ENCODE measurements around the gene SLC29A3. TPM values are rescaled to one million over a fixed set of nuclear protein-coding genes. Genes with fewer than 3 reads are reported as not detected.

The SLC29A3 gene
- polyA plus RNA-seq, 1 of the 3 experiments (the other 2 are of a cell fraction) = 3.8 TPM

GRCh38 chr10:71360735-71361134 lies 41.7 kb downstream of the SLC29A3 start (continued):
- TF ChIP-seq, protein P1, sequence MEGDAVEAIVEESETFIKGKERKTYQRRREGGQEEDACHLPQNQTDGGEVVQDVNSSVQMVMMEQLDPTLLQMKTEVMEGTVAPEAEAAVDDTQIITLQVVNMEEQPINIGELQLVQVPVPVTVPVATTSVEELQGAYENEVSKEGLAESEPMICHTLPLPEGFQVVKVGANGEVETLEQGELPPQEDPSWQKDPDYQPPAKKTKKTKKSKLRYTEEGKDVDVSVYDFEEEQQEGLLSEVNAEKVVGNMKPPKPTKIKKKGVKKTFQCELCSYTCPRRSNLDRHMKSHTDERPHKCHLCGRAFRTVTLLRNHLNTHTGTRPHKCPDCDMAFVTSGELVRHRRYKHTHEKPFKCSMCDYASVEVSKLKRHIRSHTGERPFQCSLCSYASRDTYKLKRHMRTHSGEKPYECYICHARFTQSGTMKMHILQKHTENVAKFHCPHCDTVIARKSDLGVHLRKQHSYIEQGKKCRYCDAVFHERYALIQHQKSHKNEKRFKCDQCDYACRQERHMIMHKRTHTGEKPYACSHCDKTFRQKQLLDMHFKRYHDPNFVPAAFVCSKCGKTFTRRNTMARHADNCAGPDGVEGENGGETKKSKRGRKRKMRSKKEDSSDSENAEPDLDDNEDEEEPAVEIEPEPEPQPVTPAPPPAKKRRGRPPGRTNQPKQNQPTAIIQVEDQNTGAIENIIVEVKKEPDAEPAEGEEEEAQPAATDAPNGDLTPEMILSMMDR (IDR thresholded peaks at IDR 0.05) = no peak
- TF ChIP-seq RXRA (IDR thresholded peaks at IDR 0.05; ENCODE audit: borderline replicate concordance, low read depth) (no peak), GATA2 (CRISPR knock-in tag; IDR thresholded peaks at IDR 0.05) (no peak), FOXJ3 (CRISPR knock-in tag; IDR thresholded peaks at IDR 0.05) (no peak), ELF1 (IDR thresholded peaks at IDR 0.05) (no peak)

GRCh38 chr10:71361581-71361980 lies 42.5 kb downstream of the SLC29A3 start:
- 94% methylated on average over 6 of the region's 7 CpGs for WGBS (ENCODE audit: low lambda C conversion rate)
- TF ChIP-seq FOSL2 (IDR thresholded peaks at IDR 0.05; ENCODE audit: borderline replicate concordance, low read depth) = no peak
- TF ChIP-seq RCOR1 (IDR thresholded peaks at IDR 0.05; ENCODE audit: low read length) = no peak
- no peak for TF ChIP-seq SMC3 (IDR thresholded peaks at IDR 0.05; ENCODE audit: low read depth, low read length)
- no peak for TF ChIP-seq TCF12 (IDR thresholded peaks at IDR 0.05)
- TF ChIP-seq PBX3 (IDR thresholded peaks at IDR 0.05) = no peak
- no peak for TF ChIP-seq JUND (IDR thresholded peaks at IDR 0.05)
- TF ChIP-seq GATA2 (CRISPR knock-in tag; IDR thresholded peaks at IDR 0.05) = no peak
- TF ChIP-seq ELF1 (IDR thresholded peaks at IDR 0.05) = no peak
- TF ChIP-seq, protein P2, sequence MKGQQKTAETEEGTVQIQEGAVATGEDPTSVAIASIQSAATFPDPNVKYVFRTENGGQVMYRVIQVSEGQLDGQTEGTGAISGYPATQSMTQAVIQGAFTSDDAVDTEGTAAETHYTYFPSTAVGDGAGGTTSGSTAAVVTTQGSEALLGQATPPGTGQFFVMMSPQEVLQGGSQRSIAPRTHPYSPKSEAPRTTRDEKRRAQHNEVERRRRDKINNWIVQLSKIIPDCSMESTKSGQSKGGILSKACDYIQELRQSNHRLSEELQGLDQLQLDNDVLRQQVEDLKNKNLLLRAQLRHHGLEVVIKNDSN (IDR thresholded peaks at IDR 0.05; ENCODE audit: borderline replicate concordance, low read depth) = no peak
- no peak for TF ChIP-seq MXI1 (IDR thresholded peaks at IDR 0.05; ENCODE audit: low read depth, low read length)
- TF ChIP-seq NRF1 (IDR thresholded peaks at IDR 0.05; ENCODE audit: low read depth, low read length) = no peak
- TF ChIP-seq, protein P3, sequence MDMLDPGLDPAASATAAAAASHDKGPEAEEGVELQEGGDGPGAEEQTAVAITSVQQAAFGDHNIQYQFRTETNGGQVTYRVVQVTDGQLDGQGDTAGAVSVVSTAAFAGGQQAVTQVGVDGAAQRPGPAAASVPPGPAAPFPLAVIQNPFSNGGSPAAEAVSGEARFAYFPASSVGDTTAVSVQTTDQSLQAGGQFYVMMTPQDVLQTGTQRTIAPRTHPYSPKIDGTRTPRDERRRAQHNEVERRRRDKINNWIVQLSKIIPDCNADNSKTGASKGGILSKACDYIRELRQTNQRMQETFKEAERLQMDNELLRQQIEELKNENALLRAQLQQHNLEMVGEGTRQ (IDR thresholded peaks at IDR 0.05; ENCODE audit: borderline replicate concordance, low read depth, low read length) = no peak
- no peak for TF ChIP-seq YY1 (IDR thresholded peaks at IDR 0.05; ENCODE audit: low read depth)
- TF ChIP-seq TEAD4 (IDR thresholded peaks at IDR 0.05; ENCODE audit: borderline replicate concordance, insufficient read depth) = no peak

More at GRCh38 chr10:71361581-71361980, 42.5 kb downstream of the SLC29A3 start:
- Histone ChIP-seq H3F3A (replicated peaks; ENCODE audit: insufficient read depth) (no peaks in the 10 kb centered on the region), H3K4me1 (ENCODE audit: control insufficient read depth in 1 of 2, insufficient read depth in 2 of 2, low read depth in 1 of 2, low read length in 1 of 2) (peaks cover 0 to 10% of the 10 kb centered on the region in 2 experiments; a peak in 1 of 4 replicates), H3K27ac (ENCODE audit: low read depth in 2 of 2, low read length in 1 of 2) (no peak overlapping the region), H3K4me2 (no peak overlapping the region), H3K4me3 (ENCODE audit: low read depth in 2 of 2, low read length in 1 of 2) (no peak overlapping the region), H3K27me3 (ENCODE audit: insufficient read depth) (no peaks in the 10 kb centered on the region), H4K20me1 (ENCODE audit: insufficient read depth) (no peaks in the 10 kb centered on the region), H3K36me3 (replicated peaks in 1 of 2; ENCODE audit: control insufficient read depth in 1 of 2, insufficient read depth in 2 of 2, low read length in 1 of 2) (no peaks in the 10 kb centered on the region), H3K9me2 (no peaks in the 10 kb centered on the region), H3K9ac (no peak overlapping the region), H3K79me2 (ENCODE audit: insufficient read depth) (no peaks in the 10 kb centered on the region), H2AFZ (ENCODE audit: low read depth) (no peak overlapping the region), H3K9me3 (no peaks in the 10 kb centered on the region)
- no peak for DNase-seq
- CTCF ChIA-PET = interaction anchor here (1.2 kb wide), 1 partner anchor 31 kb away, joined by 3 read pairs; no protein-coding TSS in a partner anchor
- POLR2A ChIA-PET = no interaction called here

Measured in SK-N-SH (cell line).